ENCODE results near the gene ELOA2. TPM values are rescaled to one million over a fixed set of nuclear protein-coding genes. Genes with fewer than 3 reads are reported as not detected.

ELOA2 gene
- total RNA-seq, 2 donors from 2014 or later, result not detected

DNA sequence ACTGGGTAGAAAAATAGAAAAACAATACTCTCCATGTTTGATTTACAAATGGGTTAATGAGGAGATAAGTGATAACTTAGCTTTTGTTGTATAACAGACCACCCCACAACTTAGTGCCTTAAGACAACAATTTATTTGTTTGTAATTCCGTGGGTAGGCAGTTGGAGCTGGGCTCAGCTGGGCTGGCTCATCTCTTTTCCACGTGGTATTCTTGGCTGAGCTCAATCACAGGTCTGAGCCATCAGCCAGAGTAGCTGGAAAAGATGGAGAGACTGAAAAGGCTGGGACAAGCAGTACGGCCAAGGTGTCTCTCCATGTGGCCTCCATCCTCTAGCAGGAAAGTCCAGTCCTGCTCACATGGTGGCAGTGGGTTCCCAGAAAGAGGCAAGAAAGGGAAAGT, 32.2 kb upstream of the ELOA2 start:
- Histone ChIP-seq H3K27me3 (replicated peaks; ENCODE audit: insufficient read depth) (no peaks in the 10 kb centered on the region), H3K9me3 (no peaks in the 10 kb centered on the region), H3K4me1 (ENCODE audit: control insufficient read depth in 1 of 2, low read depth in 2 of 2) (no peaks in the 10 kb centered on the region), H3K27ac (no peak overlapping the region), H3K4me3 (no peak overlapping the region), H3K36me3 (no peaks in the 10 kb centered on the region)
- no peak for ATAC-seq (ENCODE audit: insufficient number of reproducible peaks, low FRiP score, low read depth)
- TF ChIP-seq CTCF (IDR thresholded peaks at IDR 0.05), result no peak
- DNase-seq (ENCODE audit: low spot score), result no peak

GRCh38 chr18:47063096-47063495, 27.7 kb upstream of the ELOA2 start:
- DNase-seq (ENCODE audit: low spot score), result no peak
- H3K9me3 ChIP-seq, result no peaks in the 10 kb centered on the region

GRCh38 chr18:47062471-47062870, 27.1 kb upstream of the ELOA2 start:
- H3K27me3 ChIP-seq (replicated peaks; ENCODE audit: insufficient read depth), result no peaks in the 10 kb centered on the region
- H3K36me3 ChIP-seq, result no peaks in the 10 kb centered on the region
- no peak for ATAC-seq (ENCODE audit: insufficient number of reproducible peaks, low FRiP score, low read depth)
- H3K4me1 ChIP-seq (ENCODE audit: control insufficient read depth in 1 of 2, low read depth in 2 of 2), result no peaks in the 10 kb centered on the region
- no peak overlapping the region for H3K4me3 ChIP-seq
- TF ChIP-seq CTCF (IDR thresholded peaks at IDR 0.05), result no peak
- no peak overlapping the region for H3K27ac ChIP-seq
- no peak for DNase-seq (ENCODE audit: low spot score)
- no peaks in the 10 kb centered on the region for H3K9me3 ChIP-seq

More at GRCh38 chr18:47063096-47063495, 27.7 kb upstream of the ELOA2 start:
- Histone ChIP-seq H3K4me3 (no peak overlapping the region), H3K36me3 (no peaks in the 10 kb centered on the region), H3K27ac (no peak overlapping the region), H3K4me1 (ENCODE audit: control insufficient read depth in 1 of 2, low read depth in 2 of 2) (no peaks in the 10 kb centered on the region), H3K27me3 (replicated peaks; ENCODE audit: insufficient read depth) (no peaks in the 10 kb centered on the region)
- no peak for TF ChIP-seq CTCF (IDR thresholded peaks at IDR 0.05)
- ATAC-seq (ENCODE audit: insufficient number of reproducible peaks, low FRiP score, low read depth), result no peak

GRCh38 chr18:47054369-47054768, 18.9 kb upstream of the ELOA2 start:
- Histone ChIP-seq H3K36me3 (no peaks in the 10 kb centered on the region), H3K4me1 (ENCODE audit: control insufficient read depth in 1 of 2, low read depth in 2 of 2) (no peaks in the 10 kb centered on the region), H3K27me3 (replicated peaks; ENCODE audit: insufficient read depth) (no peaks in the 10 kb centered on the region), H3K9me3 (no peaks in the 10 kb centered on the region), H3K4me3 (no peak overlapping the region), H3K27ac (no peak overlapping the region)
- TF ChIP-seq CTCF (IDR thresholded peaks at IDR 0.05), result no peak
- DNase-seq (ENCODE audit: low spot score) (no peak), ATAC-seq (ENCODE audit: insufficient number of reproducible peaks, low FRiP score, low read depth) (no peak)

DNA sequence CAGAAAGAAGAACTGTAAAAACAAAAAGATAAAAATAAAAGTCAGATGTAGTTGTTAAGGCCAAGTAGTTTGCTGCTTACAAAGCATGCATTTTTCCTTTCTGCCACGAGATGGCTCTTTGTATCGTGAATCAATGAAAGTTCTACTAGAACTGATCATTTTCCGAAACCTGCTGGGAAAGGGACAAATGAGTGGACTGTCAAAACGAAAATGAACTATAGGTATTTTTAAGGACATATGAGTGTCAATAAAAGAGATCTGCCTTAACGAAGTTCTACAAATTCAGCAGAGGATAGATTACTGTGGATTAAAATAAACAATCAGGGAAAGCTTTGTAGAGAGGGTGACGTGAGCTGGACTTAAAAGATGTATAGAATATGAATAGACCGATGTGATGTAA, 15.0 kb upstream of the ELOA2 start:
- Histone ChIP-seq H3K9me3 (no peaks in the 10 kb centered on the region), H3K4me1 (ENCODE audit: control insufficient read depth in 1 of 2, low read depth in 2 of 2) (no peaks in the 10 kb centered on the region), H3K4me3 (no peak overlapping the region), H3K27me3 (replicated peaks; ENCODE audit: insufficient read depth) (no peaks in the 10 kb centered on the region), H3K27ac (no peak overlapping the region), H3K36me3 (no peaks in the 10 kb centered on the region)
- peak; percentile 44 for TF ChIP-seq CTCF (IDR thresholded peaks at IDR 0.05)
- DNase-seq (ENCODE audit: low spot score) (no peak), ATAC-seq (ENCODE audit: insufficient number of reproducible peaks, low FRiP score, low read depth) (no peak)
